HCT116 (cell line): ENCODE data around the gene CFAP74. TPM values are rescaled to one million over a fixed set of nuclear protein-coding genes. Genes with fewer than 3 reads are reported as not detected.

ENCODE experiments used
- ATAC-seq: fragments of 200-7000 bp; cut with Tn5 transposase; 2 replicates; pipeline ENCODE4 v1.9.1; 2020; ENCODE audit warnings: mild to moderate bottlenecking, moderate library complexity
- BruUV-seq: library from RNA; stranded (reverse); fragments of 400-500 nt; replicated peaks from 2 replicates; lab custom pipeline; 2021; lab: Mats Ljungman, UMichigan
- CTCF ChIA-PET: fragments of 300-600 bp; sonication (Branson Sonifier 250); formaldehyde crosslinking; loops from one replicate; lab custom pipeline; 2021; ENCODE audit warnings: antibody characterized with exemption; lab: Charles Lee
- POLR2A ChIA-PET: fragments of 300-600, 350-600 bp; sonication (Branson Sonifier 250); formaldehyde crosslinking; loops from one replicate; lab custom pipeline; 2021; ENCODE audit warnings: antibody characterized with exemption; lab: Charles Lee
- RAD21 ChIA-PET, 2 experiments: fragments of 300-600 bp; sonication (Branson Sonifier 250); formaldehyde crosslinking; loops; one replicate each; lab custom pipeline; 2023; ENCODE audit warnings: low total read pairs in 2 of 2; ENCODE audit not compliant: uncharacterized antibody in 2 of 2, unreplicated experiment in 2 of 2, low non-redundant PET in 1 of 2; lab: Charles Lee
- DNase-seq: peaks from one replicate; pipeline ENCODE4 v3.0.0-alpha.2; 2010; ENCODE audit warnings: low read depth, low spot score
- H2AFZ ChIP-seq: fragments of 200-600 bp; shearing (Covaris generic), sonication (generic); 2 replicates; pipeline ENCODE4 v1.6.1; 2017; ENCODE audit warnings: low read depth, mixed run types, mixed read lengths, antibody characterized with exemption, low read length; ENCODE audit not compliant: poor library complexity, severe bottlenecking
- H3K27ac ChIP-seq: 2 replicates; pipeline ENCODE4 v1.5.1; 2012; ENCODE audit warnings: low read depth, low read length
- H3K27me3 ChIP-seq: fragments of 200-600 bp; sonication (generic); 2 replicates; pipeline ENCODE4 v1.6.1; 2016; ENCODE audit warnings: mixed run types, low read length, mixed read lengths; ENCODE audit not compliant: insufficient read depth
- H3K36me3 ChIP-seq, 2 experiments: fragments of 200-500 bp in 1 of 2; fragments of 200-600 bp in 1 of 2; sonication (Bioruptor generic) in 1 of 2; sonication (generic) in 1 of 2; 2 replicates each; pipeline versions ENCODE4 v1.5.1 to v1.6.1; 2014 to 2016; ENCODE audit warnings: low read length in 2 of 2, inconsistent platforms in 1 of 2, mixed read lengths in 1 of 2, mixed run types in 1 of 2; ENCODE audit not compliant: insufficient read depth in 2 of 2, control insufficient read depth in 1 of 2
- H3K4me1 ChIP-seq, 2 experiments: fragments of 200-600 bp in 1 of 2; sonication (generic) in 1 of 2; 2 replicates each; pipeline versions ENCODE4 v1.5.1 to v1.6.1; 2012 to 2017; ENCODE audit warnings: low read length in 2 of 2, inconsistent platforms in 1 of 2, mild to moderate bottlenecking in 1 of 2, mixed read lengths in 1 of 2, mixed run types in 1 of 2, moderate library complexity in 1 of 2; ENCODE audit not compliant: insufficient read depth in 2 of 2, control insufficient read depth in 1 of 2
- H3K4me2 ChIP-seq: fragments of 200-600 bp; sonication (generic); 2 replicates; pipeline ENCODE4 v1.6.1; 2017; ENCODE audit warnings: mixed run types, low read length, mixed read lengths
- H3K4me3 ChIP-seq, 2 experiments: fragments of 200-600 bp in 1 of 2; sonication (generic) in 1 of 2; replicated peaks in 1 of 2; 2 replicates each; pipeline ENCODE4 v1.5.1; 2011 to 2016; ENCODE audit warnings: low read length in 2 of 2, control low read depth in 1 of 2, low read depth in 1 of 2, mild to moderate bottlenecking in 1 of 2, mixed read lengths in 1 of 2, mixed run types in 1 of 2
- H3K79me2 ChIP-seq: fragments of 200-600 bp; sonication (generic); 2 replicates; pipeline ENCODE4 v1.6.1; 2017; ENCODE audit warnings: mild to moderate bottlenecking, mixed run types, low read length, moderate library complexity, mixed read lengths; ENCODE audit not compliant: insufficient read depth
- H3K9ac ChIP-seq: fragments of 200-600 bp; sonication (generic); 2 replicates; pipeline ENCODE4 v1.6.1; 2016; ENCODE audit warnings: low read length, mixed read lengths
- H3K9me2 ChIP-seq: fragments of 200-600 bp; sonication (generic), shearing (Covaris generic); 2 replicates; pipeline ENCODE4 v1.6.1; 2017; ENCODE audit warnings: mixed run types, mild to moderate bottlenecking, moderate library complexity; ENCODE audit not compliant: insufficient read depth
- H3K9me3 ChIP-seq, 2 experiments: fragments of 200-500 bp in 1 of 2; fragments of 200-600 bp in 1 of 2; sonication (Bioruptor generic) in 1 of 2; sonication (generic) in 1 of 2; 2 replicates each; pipeline ENCODE4 v1.6.1; 2014 to 2017; ENCODE audit warnings: low read length in 2 of 2, mixed read lengths in 2 of 2, inconsistent platforms in 1 of 2, low read depth in 1 of 2, mild to moderate bottlenecking in 1 of 2, mixed run types in 1 of 2, moderate library complexity in 1 of 2; ENCODE audit not compliant: control insufficient read depth in 1 of 2, insufficient read depth in 1 of 2
- H4K20me1 ChIP-seq: fragments of 200-600 bp; sonication (generic), shearing (Covaris generic); 2 replicates; pipeline ENCODE4 v1.6.1; 2017; ENCODE audit warnings: mixed run types, mild to moderate bottlenecking, moderate library complexity; ENCODE audit not compliant: insufficient read depth
- CBX3 ChIP-seq: IDR thresholded peaks from 2 replicates; pipeline ENCODE4 v1.6.1; 2012; ENCODE audit warnings: low read depth
- CEBPB ChIP-seq: IDR thresholded peaks from 2 replicates; pipeline ENCODE4 v1.6.1; 2012; ENCODE audit warnings: low read depth
- CTCF ChIP-seq, 3 experiments: fragments of 200-600 bp in 1 of 3; sonication (generic) in 1 of 3; IDR thresholded peaks in 2 of 3; conservative IDR thresholded peaks in 1 of 3; 2 replicates each; pipeline ENCODE4 v1.5.1; 2012 to 2017; ENCODE audit warnings: low read depth in 2 of 3, low read length in 2 of 3, antibody characterized with exemption in 1 of 3, borderline replicate concordance in 1 of 3, control low read depth in 1 of 3, mild to moderate bottlenecking in 1 of 3, mixed read lengths in 1 of 3, mixed run types in 1 of 3, moderate library complexity in 1 of 3; ENCODE audit not compliant: insufficient read depth in 1 of 3
- ELF1 ChIP-seq: IDR thresholded peaks from 2 replicates; pipeline ENCODE4 v1.6.1; 2012; ENCODE audit warnings: low read depth, borderline replicate concordance
- MAX ChIP-seq: IDR thresholded peaks from 2 replicates; pipeline ENCODE4 v1.6.1; 2012
- SIN3A ChIP-seq: IDR thresholded peaks from 2 replicates; pipeline ENCODE4 v1.6.1; 2012; ENCODE audit warnings: low read depth
- SP1 ChIP-seq: IDR thresholded peaks from 2 replicates; pipeline ENCODE4 v1.6.1; 2012; ENCODE audit warnings: low read depth
- YY1 ChIP-seq: IDR thresholded peaks from 2 replicates; pipeline ENCODE4 v1.6.1; 2011; ENCODE audit warnings: low read length, low read depth, moderate library complexity, mild to moderate bottlenecking; ENCODE audit not compliant: insufficient replicate concordance; ENCODE audit errors: extremely low read depth
- intact Hi-C: fragments of 100-400 bp; cut with micrococcal nuclease; formaldehyde crosslinking; loops from 2 replicates; pipeline ENCODE4 v1.10.0; 2022
- total RNA-seq: library from RNA; stranded (reverse); gene quantifications from one replicate; pipeline ENCODE4 v1.2.1, GENCODE V29; 2021; ENCODE audit not compliant: unreplicated experiment

Gene CFAP74
- total RNA-seq, 1 experiment from 2014 or later: 4.9 TPM

GRCh38 chr1:2001773-2002411 lies 1.7 kb downstream of the CFAP74 start:
- Histone ChIP-seq H2AFZ (no peak overlapping the region), H3K36me3 (no peaks in the 10 kb centered on the region), H4K20me1 (no peaks in the 10 kb centered on the region), H3K27me3 (no peaks in the 10 kb centered on the region), H3K27ac (no peak overlapping the region), H3K4me3 (no peak overlapping the region), H3K9me3 (no peaks in the 10 kb centered on the region), H3K79me2 (no peaks in the 10 kb centered on the region), H3K9me2 (no peaks in the 10 kb centered on the region), H3K4me2 (no peak overlapping the region), H3K4me1 (peaks cover 9 to 18% of the 10 kb centered on the region in 2 experiments; a peak in 3 of 4 replicates), H3K9ac (no peak overlapping the region)
- BruUV-seq: no TSS peak
- POLR2A ChIA-PET: no interaction called here
- DNase-seq: peak; percentile 22
- intact Hi-C loops: no loop called here
- RAD21 ChIA-PET: no interaction called here
- CTCF ChIA-PET: no interaction called here
- ATAC-seq: no peak
- no peak for TF ChIP-seq SIN3A
- peak; percentile 20; the same call in 1 of the 2 replicates for TF ChIP-seq SP1
- no peak for TF ChIP-seq CTCF (IDR thresholded peaks at IDR 0.05 in 2 of 3, conservative IDR thresholded peaks at IDR 0.05 in 1 of 3; ENCODE audit: borderline replicate concordance in 1 of 3, insufficient read depth in 1 of 3, low read depth in 2 of 3, low read length in 2 of 3)
- TF ChIP-seq CBX3: 0 out of 2 replicates have a peak, but pooled peaks have one; percentile 19
- TF ChIP-seq YY1: no peak
- TF ChIP-seq ELF1: no peak
- peak; percentile 87 for TF ChIP-seq CEBPB
- TF ChIP-seq MAX: peak; percentile 49; the same call in 1 of the 2 replicates
